ENCODE measurements around the gene NR3C2. TPM values are rescaled to one million over a fixed set of nuclear protein-coding genes. Genes with fewer than 3 reads are reported as not detected.

The NR3C2 gene
- total RNA-seq, 1 experiment from 2014 or later = 0.26 TPM

- DNase-seq (ENCODE audit: low read depth, low spot score) (no peak), ATAC-seq (no peak)
- H3K27me3 ChIP-seq (ENCODE audit: control insufficient read depth, insufficient read depth, low read length) = no peaks in the 10 kb centered on the region; the same call in 1 of the 2 replicates
- no TSS peak for BruUV-seq (replicated peaks)
- H3K27ac ChIP-seq (ENCODE audit: low read length) = no peak overlapping the region
- intact Hi-C loops (cut with micrococcal nuclease; ENCODE audit: unreplicated experiment) = no loop called here
- ChIA-PET CTCF (no interaction called here), POLR2A (no interaction called here)
- no peak for TF ChIP-seq REST (IDR thresholded peaks at IDR 0.05; ENCODE audit: insufficient read depth in 1 of 2, low read depth in 2 of 2, low read length in 1 of 2)
- H3K36me3 ChIP-seq (ENCODE audit: control insufficient read depth, insufficient read depth, low read length) = no peaks in the 10 kb centered on the region
- no peaks in the 10 kb centered on the region for H3K9me3 ChIP-seq (ENCODE audit: control insufficient read depth, insufficient read depth, low read depth, low read length)
- no peaks in the 10 kb centered on the region for H3K4me1 ChIP-seq (ENCODE audit: control insufficient read depth, insufficient read depth, low read length)
- H3K4me3 ChIP-seq (ENCODE audit: low read depth in 2 of 2, low read length in 2 of 2) = no peak overlapping the region
- in situ Hi-C loops (cut with HindIII; ENCODE audit: low pct_unique_long_range_greater_than_20kb, low sequenced_read_pairs) = no loop called here
These were observed 241.3 kb downstream of the NR3C2 start for GRCh38 chr4:148200960-148201359.

- Histone ChIP-seq H3K27ac (ENCODE audit: low read length) (no peak overlapping the region), H3K4me3 (ENCODE audit: low read depth in 2 of 2, low read length in 2 of 2) (no peak overlapping the region), H3K4me1 (ENCODE audit: control insufficient read depth, insufficient read depth, low read length) (no peaks in the 10 kb centered on the region), H3K36me3 (ENCODE audit: control insufficient read depth, insufficient read depth, low read length) (no peaks in the 10 kb centered on the region), H3K9me3 (ENCODE audit: control insufficient read depth, insufficient read depth, low read depth, low read length) (no peaks in the 10 kb centered on the region), H3K27me3 (ENCODE audit: control insufficient read depth, insufficient read depth, low read length) (no peaks in the 10 kb centered on the region)
- POLR2A ChIA-PET = no interaction called here
- no peak for DNase-seq (ENCODE audit: low read depth, low spot score)
- in situ Hi-C loops (cut with HindIII; ENCODE audit: low pct_unique_long_range_greater_than_20kb, low sequenced_read_pairs) = no loop called here
- no peak for ATAC-seq
- TF ChIP-seq REST (IDR thresholded peaks at IDR 0.05; ENCODE audit: insufficient read depth in 1 of 2, low read depth in 2 of 2, low read length in 1 of 2) = no peak
- no peak for TF ChIP-seq CTCF (IDR thresholded peaks at IDR 0.05)
- no peak for TF ChIP-seq SIN3A (IDR thresholded peaks at IDR 0.05; ENCODE audit: borderline replicate concordance, insufficient read depth, low read depth, low read length)
- no peak for TF ChIP-seq TCF7L2 (IDR thresholded peaks at IDR 0.05; ENCODE audit: low read depth, low read length)
- TF ChIP-seq POLR2AphosphoS5 (IDR thresholded peaks at IDR 0.05; ENCODE audit: low read depth, low read length) = no peak
- BruUV-seq (replicated peaks) = no TSS peak
- CTCF ChIA-PET = no interaction called here
- intact Hi-C loops (cut with micrococcal nuclease; ENCODE audit: unreplicated experiment) = no loop called here
These were observed 246.1 kb downstream of the NR3C2 start for GRCh38 chr4:148196164-148196563.

Measured in Panc1 (cell line).